Neutrophil (primary cell): Measurements from ENCODE around the gene TLDC2.

Source experiments
- H3K27ac ChIP-seq: fragments of 200-600 bp; sonication (generic); 2 replicates; pipeline ENCODE4 v1.5.1; 2016; ENCODE audit warnings: mild to moderate bottlenecking, moderate library complexity
- H3K27me3 ChIP-seq: fragments of 200-600 bp; sonication (generic); 2 replicates; pipeline ENCODE4 v1.6.0; 2016; ENCODE audit warnings: mild to moderate bottlenecking
- H3K36me3 ChIP-seq: fragments of 200-600 bp; sonication (generic); 2 replicates; pipeline ENCODE4 v1.5.1; 2017
- H3K4me1 ChIP-seq, 2 experiments: fragments of 200-600 bp in 1 of 2; sonication (generic) in 1 of 2; 1 replicate in 1 of 2; 2 replicates in 1 of 2; pipeline versions ENCODE4 v1.5.1 to v1.6.1; 2013 to 2016; ENCODE audit warnings: low read depth in 1 of 2, low read length in 1 of 2, mild to moderate bottlenecking in 1 of 2, moderate library complexity in 1 of 2; ENCODE audit not compliant: control insufficient read depth in 1 of 2, insufficient read depth in 1 of 2
- H3K4me3 ChIP-seq, 2 experiments: fragments of 200-600 bp in 1 of 2; sonication (generic) in 1 of 2; 1 replicate in 1 of 2; 2 replicates in 1 of 2; pipeline ENCODE4 v1.5.1; 2013 to 2016; ENCODE audit warnings: low read depth in 1 of 2, low read length in 1 of 2, mild to moderate bottlenecking in 1 of 2, moderate library complexity in 1 of 2
- H3K9me3 ChIP-seq: fragments of 200-600 bp; sonication (generic); 2 replicates; pipeline ENCODE4 v1.5.1; 2016
- CTCF ChIP-seq: fragments of 200-600 bp; sonication (generic); IDR thresholded peaks from 2 replicates; pipeline ENCODE4 v1.5.1; 2016; ENCODE audit warnings: antibody characterized with exemption

The TLDC2 gene

GRCh38 chr20:36875702-36876472 lies at the start of gene TLDC2:
TLDC2 (plus strand) TSS chr20:36876138; CDS start chr20:36876175, 37 bp downstream.
- peaks cover 0 to 3% of the 10 kb centered on the region in 2 experiments for H3K4me1 ChIP-seq
- H3K4me3 ChIP-seq: no peak within 1 kb of the TSS
- H3K27me3 ChIP-seq: no peaks in the 10 kb centered on the region
- no peak for TF ChIP-seq CTCF
- H3K27ac ChIP-seq: no peak within 1 kb of the TSS
- no peaks in the 10 kb centered on the region for H3K36me3 ChIP-seq
- H3K9me3 ChIP-seq: no peaks in the 10 kb centered on the region

DNA sequence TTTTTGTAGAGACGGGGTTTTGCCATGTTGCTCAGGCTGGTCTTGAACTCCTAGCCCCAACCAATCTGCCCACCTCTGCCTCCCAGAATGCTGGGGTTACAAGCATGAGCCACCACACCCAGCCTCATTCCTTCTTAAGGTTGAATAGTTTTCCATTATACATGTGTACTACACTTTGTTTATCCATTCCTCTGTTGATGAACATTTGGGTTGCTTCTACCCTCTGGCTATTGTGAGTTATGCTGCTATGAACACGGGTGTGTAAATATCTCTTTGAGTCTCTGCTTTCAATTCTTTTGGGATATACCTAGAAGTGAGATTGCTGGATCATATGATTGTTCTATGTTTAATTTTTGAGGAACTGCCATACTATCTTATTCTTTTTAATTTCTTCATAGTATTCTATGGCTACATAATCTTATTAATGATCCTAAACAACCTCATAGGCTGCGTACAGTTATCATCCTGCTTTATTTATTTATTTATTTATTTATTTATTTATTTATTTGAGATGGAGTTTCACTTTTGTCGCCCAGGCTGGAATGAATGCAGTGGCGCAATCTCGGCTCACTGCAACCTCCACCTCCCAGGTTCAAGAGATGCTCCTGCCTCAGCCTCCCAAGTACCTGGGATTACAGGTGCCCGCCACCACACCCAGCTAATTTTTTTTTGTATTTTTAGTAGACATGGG lies 49.2 kb upstream of the TLDC2 start:
- H3K27me3 ChIP-seq: no peaks in the 10 kb centered on the region
- no peaks in the 10 kb centered on the region for H3K4me1 ChIP-seq
- no peak overlapping the region for H3K4me3 ChIP-seq
- H3K9me3 ChIP-seq: no peaks in the 10 kb centered on the region
- no peak for TF ChIP-seq CTCF
- H3K36me3 ChIP-seq: no peaks in the 10 kb centered on the region
- H3K27ac ChIP-seq: no peak overlapping the region

GRCh38 chr20:36827541-36828279 lies 48.2 kb upstream of the TLDC2 start:
- Histone ChIP-seq H3K4me1 (no peaks in the 10 kb centered on the region), H3K27me3 (no peaks in the 10 kb centered on the region), H3K27ac (no peak overlapping the region), H3K4me3 (no peak overlapping the region), H3K9me3 (no peaks in the 10 kb centered on the region), H3K36me3 (no peaks in the 10 kb centered on the region)
- TF ChIP-seq CTCF: no peak

DNA sequence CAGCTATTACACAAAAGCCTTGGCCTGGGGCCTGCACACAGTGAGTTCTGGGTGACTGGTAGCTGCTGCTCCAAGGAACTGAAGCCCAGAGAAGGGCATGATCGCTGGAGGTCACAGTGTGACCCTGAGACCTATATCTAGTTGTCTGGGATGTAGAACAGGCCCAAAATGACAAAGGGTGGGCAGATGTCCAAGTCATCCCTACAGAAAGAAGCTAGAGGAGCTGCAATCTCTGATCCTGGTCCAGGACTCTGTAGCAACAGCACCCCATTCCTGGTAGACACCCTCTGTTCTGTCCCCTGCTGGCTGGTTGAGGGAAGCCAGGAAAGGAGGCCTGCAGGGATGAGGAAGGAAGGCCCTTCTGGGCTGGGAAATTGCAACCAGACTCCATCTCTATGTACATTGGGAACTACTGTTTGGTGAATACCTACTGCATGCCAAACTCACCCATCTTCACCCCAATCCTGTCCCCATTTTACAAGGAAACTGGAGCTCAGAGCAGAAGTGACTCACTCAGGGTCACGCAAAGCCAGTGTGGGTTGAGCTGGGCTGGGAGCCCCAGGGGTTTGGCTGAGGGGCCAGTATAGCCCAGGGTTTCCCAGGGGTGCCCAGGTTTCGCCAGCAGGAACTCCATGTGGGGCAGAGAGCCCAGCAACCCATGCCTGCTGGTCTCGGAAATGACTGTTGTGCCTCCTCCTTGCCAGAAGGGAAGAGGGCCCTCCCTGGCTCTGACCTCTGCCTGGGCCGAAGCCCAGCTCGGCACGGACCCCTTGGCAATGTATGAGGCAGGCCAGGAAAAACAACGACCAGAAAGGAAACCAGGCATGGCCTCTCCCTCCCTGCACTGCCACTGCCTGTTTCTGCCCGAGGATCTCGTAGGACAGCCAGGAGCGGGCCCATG lies 44.9 kb upstream of the TLDC2 start:
- no peak overlapping the region for H3K4me3 ChIP-seq
- no peaks in the 10 kb centered on the region for H3K9me3 ChIP-seq
- H3K4me1 ChIP-seq: peaks cover 8 to 11% of the 10 kb centered on the region in 2 experiments
- no peaks in the 10 kb centered on the region for H3K27me3 ChIP-seq
- no peak overlapping the region for H3K27ac ChIP-seq
- TF ChIP-seq CTCF: no peak
- no peaks in the 10 kb centered on the region for H3K36me3 ChIP-seq

DNA sequence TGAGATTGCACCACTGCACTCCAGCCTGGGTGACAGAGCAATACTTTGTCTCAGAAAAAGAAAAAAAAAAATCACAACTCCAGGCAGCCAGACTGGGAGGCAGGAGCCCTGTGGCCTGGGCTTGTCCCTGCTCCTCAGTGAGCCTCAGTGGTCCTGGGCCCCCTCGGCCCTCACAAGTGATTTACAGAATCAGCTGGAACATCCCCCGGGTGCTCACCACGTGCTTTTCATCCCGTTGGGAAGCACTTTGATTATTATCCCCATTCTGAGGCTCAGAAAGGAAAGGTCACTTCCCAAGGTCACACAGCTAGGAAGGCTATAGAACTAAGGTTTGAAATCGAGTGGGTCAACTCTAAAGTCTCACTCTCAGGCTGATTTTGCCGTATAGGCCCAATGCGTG lies 43.1 kb upstream of the TLDC2 start:
- H3K4me1 ChIP-seq: peaks cover 19 to 23% of the 10 kb centered on the region in 2 experiments
- H3K9me3 ChIP-seq: no peaks in the 10 kb centered on the region
- H3K4me3 ChIP-seq: no peak overlapping the region
- no peak overlapping the region for H3K27ac ChIP-seq
- no peak for TF ChIP-seq CTCF
- H3K27me3 ChIP-seq: no peaks in the 10 kb centered on the region
- no peaks in the 10 kb centered on the region for H3K36me3 ChIP-seq
